Activated CD8-positive, alpha-beta memory T cell treated with anti-CD3 and anti-CD28 coated beads, Interleukin-2, amount 50 U/mL, for 24 hours (primary cell): Measurements from ENCODE around the gene AGO1.
"Not testable (repeated sequence)": the region's sequence is repeated elsewhere in the genome, so short reads cannot be mapped to it uniquely, and the experiment has no call there.

Experiments used
- DNase-seq: peaks from one replicate; pipeline ENCODE4 v3.0.0-alpha.2; 2020; ENCODE audit errors: extremely low read depth

The AGO1 gene

DNA sequence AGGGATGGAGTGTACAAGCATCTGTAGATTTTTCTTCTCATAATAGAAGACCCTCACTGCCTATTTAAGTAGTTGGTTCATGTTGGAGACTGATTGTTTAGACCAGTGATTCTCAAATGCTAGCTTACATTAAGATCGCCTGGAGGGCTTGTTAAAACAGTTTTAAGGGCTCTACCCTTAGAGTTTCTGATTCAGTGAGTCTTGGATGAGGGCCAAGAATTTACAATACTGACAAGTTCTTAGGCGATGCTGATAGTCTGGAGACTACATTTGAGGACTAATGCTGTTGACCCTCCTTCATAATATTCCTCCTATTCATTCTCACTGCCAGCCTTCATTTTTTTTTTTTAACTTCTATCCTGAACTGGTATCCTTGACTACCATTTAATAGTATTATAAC is 32.7 kb downstream of the AGO1 start:
- DNase-seq, result no peak

DNA sequence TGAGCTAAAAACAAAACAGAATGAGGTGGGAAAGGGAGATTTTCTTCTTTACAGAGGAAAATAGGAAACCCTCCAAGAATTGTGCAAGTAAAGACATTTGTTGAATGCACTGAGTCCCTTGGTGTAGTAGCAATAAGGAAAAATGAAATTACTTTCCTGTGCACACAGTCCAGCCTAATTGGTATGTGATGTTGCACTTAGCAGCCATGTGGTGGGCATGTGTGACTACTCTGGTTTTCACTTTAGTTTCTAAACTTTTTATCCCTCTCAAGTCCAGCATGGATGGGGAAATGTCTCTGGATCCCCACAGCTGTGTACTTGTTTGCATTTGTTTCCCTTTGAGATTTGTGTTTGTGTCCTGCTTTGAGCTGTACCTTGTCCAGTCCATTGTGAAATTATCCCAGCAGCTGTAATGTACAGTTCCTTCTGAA is 40.8 kb downstream of the AGO1 start:
- DNase-seq, result no peak

DNA sequence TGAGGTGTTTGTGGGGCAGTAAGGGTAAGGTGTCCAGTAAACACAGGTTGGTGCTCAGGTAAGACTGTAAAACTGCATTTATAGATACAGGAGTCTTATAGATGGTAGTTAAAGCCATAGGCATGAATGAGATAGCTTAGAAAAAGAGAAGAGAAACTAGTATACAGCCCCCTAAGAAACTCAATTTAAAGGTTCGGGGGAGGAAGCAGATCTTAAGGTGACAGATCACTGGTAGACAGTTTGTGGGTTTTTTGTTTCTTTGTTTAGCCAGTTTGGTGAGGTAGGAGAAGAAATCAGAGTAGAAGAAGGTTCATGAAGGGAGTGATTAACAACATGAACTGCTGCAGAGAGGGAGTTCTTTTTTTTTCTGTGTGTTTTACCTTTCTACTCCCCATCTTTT is 41.8 kb downstream of the AGO1 start:
- DNase-seq, result no peak

GRCh38 chr1:35925741-35926140 is 42.7 kb downstream of the AGO1 start:
- no peak for DNase-seq

DNA sequence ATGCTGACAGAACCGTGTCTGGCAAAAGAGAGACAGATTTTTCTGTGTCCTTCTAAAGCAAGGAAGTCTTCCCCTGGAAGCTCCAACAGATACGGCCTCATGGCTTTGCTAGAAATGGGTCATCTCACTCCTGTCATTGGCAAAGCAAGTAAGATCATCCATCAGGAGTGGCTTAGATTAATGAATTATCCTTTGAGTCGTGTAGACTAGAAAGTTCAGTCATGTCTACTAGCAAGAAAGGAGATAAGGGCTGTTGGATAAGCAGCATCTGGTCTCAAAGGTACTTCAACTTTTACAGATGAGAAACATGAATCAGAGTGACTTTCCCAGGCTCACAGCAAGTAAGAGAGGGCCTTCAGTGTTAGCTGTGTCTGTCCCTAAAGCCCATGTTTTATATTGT is 44.5 kb downstream of the AGO1 start:
- no peak for DNase-seq

- DNase-seq, result no peak
Observed at GRCh38 chr1:35929730-35930592, 47.0 kb downstream of the AGO1 start.

- peak; percentile 74 for DNase-seq
Observed at GRCh38 chr1:35930593-35931445, 47.8 kb downstream of the AGO1 start, which contains the start of gene AGO3. Gene AGO3 (plus strand): TSS chr1:35931105. CDS start chr1:35931427, 322 bp downstream.

GRCh38 chr1:35931446-35932157 is 48.6 kb downstream of the AGO1 start:
- no peak for DNase-seq

- DNase-seq, result no peak
Observed at GRCh38 chr1:35932158-35932636, 49.2 kb downstream of the AGO1 start.

- DNase-seq, result no peak
Observed at GRCh38 chr1:35932941-35933340, 49.9 kb downstream of the AGO1 start.

DNA sequence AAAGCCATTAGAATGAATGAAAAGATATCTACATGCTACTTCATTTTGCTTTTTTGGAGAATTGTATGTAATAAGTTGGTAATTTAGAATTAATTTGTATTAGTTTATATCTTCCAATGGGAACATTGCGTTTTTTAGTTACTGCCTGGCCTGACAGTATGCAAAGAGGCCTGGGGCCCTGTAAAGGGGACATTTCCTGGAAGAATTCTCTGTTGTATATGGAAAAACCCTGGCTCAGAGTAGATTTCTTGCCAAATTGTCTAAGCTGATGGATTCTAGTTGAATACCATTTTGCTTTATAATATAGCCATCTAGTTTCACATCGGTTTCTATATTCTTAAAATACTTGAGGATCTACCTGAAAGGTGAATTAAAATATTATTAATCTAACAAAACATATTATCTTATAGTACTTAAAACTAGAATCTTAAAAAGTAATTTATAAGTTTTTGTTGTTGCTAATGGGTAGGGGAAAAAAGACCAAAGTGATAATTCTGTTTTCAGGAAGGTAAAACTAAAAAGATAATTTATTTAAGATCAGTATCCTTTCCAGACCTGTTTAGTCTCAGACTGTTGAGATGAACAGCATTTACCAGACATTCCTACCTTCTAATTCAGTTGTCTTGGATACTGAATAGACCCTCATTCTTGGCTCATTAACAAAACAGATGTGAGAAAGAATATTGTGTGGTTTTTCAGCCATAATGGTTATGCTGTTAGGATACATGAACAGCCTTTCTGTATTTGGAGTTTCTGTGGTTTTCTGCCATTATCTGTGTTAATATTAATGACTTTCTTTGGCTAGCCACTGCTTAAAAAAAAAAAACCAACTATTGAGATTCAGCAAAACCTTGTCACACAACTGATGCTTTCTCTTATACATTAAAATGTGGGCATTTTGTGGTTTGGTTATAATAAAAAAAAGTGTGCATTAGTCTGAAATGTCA is 52.7 kb downstream of the AGO1 start:
- no peak for DNase-seq

- no peak for DNase-seq
Observed at GRCh38 chr1:35936838-35937237, 53.8 kb downstream of the AGO1 start.

DNA sequence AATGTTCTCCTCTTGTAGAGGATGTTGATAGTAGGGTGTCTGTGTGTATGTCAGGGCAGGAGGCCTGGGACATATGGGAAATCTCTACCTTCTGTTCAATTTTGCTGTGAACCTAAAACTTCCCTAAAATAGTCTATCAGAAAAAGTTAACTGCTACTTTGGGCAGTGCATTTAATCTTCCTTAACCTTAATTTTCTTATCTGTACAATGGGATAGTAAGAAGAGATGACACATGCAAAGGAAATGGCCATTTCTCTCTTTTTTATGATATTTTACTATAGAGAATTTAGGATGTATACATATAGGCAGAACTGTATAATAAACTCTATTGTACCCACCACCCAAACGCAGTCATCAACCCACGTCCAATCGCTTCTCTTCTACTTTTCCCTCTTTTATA is 56.5 kb downstream of the AGO1 start:
- no peak for DNase-seq

DNA sequence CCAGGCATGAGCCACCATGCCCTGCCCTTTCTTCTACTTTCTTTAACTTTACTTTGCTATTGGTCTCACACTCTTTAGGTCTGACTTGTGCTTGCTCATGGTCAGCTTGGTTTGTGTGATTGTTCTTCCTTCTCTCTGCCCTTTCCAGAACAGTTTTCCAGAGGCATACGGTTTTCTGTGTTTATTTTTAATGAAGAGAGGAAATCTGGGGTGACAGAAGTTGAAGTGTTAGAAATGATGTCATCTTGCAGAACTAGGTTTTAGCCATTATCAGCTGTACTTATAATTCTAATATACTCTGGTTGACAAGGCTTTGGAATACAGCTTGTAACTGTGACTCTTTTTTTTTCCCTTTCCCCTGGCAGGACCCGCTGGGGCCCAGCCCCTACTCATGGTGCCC is 62.3 kb downstream of the AGO1 start:
- no peak for DNase-seq

- DNase-seq, result no peak
Observed at GRCh38 chr1:35947547-35947946, 64.5 kb downstream of the AGO1 start.

- DNase-seq, result no peak
Observed at GRCh38 chr1:35958558-35958957, 75.5 kb downstream of the AGO1 start.

DNA sequence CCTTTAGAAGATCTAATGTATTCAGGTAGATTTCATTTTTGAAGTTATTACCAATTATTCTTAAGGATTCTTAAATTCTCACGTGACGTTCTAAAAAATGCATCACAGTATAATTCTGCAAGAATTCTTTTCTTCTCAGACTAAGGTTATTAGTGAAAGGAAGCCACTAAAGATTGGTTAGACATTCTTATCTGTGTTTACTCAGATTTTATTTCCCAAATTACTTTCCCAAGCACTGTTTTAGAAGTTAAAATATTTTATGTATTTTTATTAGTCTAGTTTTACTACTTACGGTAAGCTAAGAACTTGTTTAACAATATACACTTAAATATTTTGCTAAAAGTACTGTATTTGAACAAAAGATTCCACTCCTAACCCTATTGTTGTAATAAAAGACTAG is 76.3 kb downstream of the AGO1 start:
- DNase-seq, result no peak

- no peak for DNase-seq
Observed at GRCh38 chr1:35962952-35963351, 79.9 kb downstream of the AGO1 start.

DNA sequence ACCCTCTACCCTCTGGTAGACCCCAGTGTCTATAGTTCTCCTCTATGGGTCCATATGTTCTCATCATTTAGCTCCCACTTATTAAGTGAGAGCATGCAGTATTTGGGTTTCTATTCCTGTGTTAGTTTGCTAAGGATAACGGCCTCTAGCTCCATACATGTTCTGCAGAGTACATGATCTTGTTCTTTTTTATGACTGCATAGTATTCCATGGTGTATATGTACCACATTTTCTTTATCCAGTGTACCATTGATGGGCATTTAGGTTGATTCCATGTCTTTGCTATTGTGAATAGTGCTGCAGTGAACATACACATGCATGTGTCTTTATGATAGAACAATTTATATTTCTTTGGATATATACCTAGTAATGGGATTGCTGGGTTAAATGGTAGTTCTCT is 81.3 kb downstream of the AGO1 start:
- not testable (repeated sequence) for DNase-seq

DNA sequence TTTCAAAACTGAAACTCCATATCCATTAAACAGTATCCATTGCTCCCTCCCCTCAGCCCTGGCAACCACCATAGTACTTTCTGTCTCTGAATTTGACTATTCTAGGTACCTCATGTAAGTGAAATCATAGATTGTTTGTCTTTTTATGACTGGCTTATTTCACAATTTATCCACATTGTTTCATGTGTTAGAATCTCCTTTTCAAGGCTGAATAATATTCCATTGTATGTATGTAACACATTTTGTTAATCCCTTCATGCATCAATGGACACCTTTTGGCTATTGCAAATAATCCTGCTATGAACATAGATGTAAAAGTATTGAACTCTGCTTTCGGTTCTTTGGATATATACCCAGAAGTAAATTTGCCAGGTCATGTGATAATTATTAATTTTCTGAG is 85.4 kb downstream of the AGO1 start:
- no peak for DNase-seq

DNA sequence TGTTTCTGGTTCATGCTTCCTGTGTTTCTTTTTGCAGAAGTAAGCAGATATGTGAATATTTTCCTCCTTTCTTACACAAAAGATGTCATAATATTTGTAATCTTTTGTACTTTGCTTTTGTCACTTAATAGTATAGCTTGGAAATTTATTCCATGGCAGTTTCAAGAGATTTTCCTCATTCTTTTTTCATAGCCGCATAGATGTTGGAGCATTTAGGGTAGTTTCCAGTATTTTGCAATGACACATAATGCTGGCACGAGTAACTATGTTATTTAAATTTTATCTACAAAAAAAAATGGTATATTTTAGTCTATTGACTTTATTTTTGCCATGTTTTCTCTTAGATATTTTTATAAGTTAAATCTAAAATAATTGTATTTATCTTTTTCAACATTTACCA is 88.6 kb downstream of the AGO1 start:
- no peak for DNase-seq
